Spleen (tissue), 11 donors: ENCODE results near the gene TRABD. TPM values are rescaled to one million over a fixed set of nuclear protein-coding genes. Genes with fewer than 3 reads are reported as not detected.

Experiments used
- DNase-seq: peaks from one replicate; pipeline ENCODE4 v3.0.0-alpha.2; 2020
- H3K27ac ChIP-seq, 8 donors: fragments of 200-600 bp; sonication (generic) in 7 of 8; 1 replicate in 4 of 8; 2 replicates in 4 of 8; pipeline versions ENCODE4 v1.5.0 to v1.8.0; 2016 to 2021; ENCODE audit warnings: inconsistent platforms in 4 of 8, mild to moderate bottlenecking in 4 of 8, moderate library complexity in 1 of 8
- H3K27me3 ChIP-seq, 7 donors: fragments of 200-600 bp; sonication (generic) in 6 of 7; replicated peaks in 1 of 7; 1 replicate in 4 of 7; 2 replicates in 3 of 7; pipeline versions ENCODE4 v1.5.0 to v1.8.0; 2016 to 2021; ENCODE audit warnings: inconsistent platforms in 3 of 7, mild to moderate bottlenecking in 1 of 7
- H3K36me3 ChIP-seq, 6 donors: fragments of 200-600 bp; sonication (generic) in 5 of 6; 1 replicate in 4 of 6; 2 replicates in 2 of 6; pipeline versions ENCODE4 v1.5.0 to v1.8.0; 2016 to 2021; ENCODE audit warnings: inconsistent platforms in 2 of 6
- H3K4me1 ChIP-seq, 6 donors: fragments of 200-600 bp; sonication (generic) in 5 of 6; 1 replicate in 3 of 6; 2 replicates in 3 of 6; pipeline versions ENCODE4 v1.5.0 to v1.8.0; 2016 to 2021; ENCODE audit warnings: inconsistent platforms in 3 of 6
- H3K4me3 ChIP-seq, 8 donors: fragments of 200-600 bp; sonication (generic) in 7 of 8; 1 replicate in 4 of 8; 2 replicates in 4 of 8; pipeline versions ENCODE4 v1.5.0 to v1.8.0; 2016 to 2021; ENCODE audit warnings: inconsistent platforms in 4 of 8, mild to moderate bottlenecking in 4 of 8, moderate library complexity in 2 of 8
- H3K9me3 ChIP-seq, 8 donors: fragments of 200-600 bp; sonication (generic) in 7 of 8; 1 replicate in 4 of 8; 2 replicates in 4 of 8; pipeline versions ENCODE4 v1.5.0 to v1.8.0; 2016 to 2021; ENCODE audit warnings: inconsistent platforms in 4 of 8
- POLR2A ChIP-seq, 3 donors: fragments of 450-650 bp; IDR thresholded peaks; one replicate each; pipeline ENCODE4 v1.5.1; 2017; ENCODE audit warnings: antibody characterized with exemption in 3 of 3, mild to moderate bottlenecking in 1 of 3
- POLR2AphosphoS5 ChIP-seq, 3 donors: sonication (generic); formaldehyde crosslinking; IDR thresholded peaks; one replicate each; pipeline ENCODE4 v1.5.1; 2017; ENCODE audit warnings: antibody characterized with exemption in 3 of 3
- WGBS, 5 donors: extraction: QIAGEN DNeasy Blood & Tissue Kit in 3 of 5; methylation state at CpG; one replicate each; pipeline versions ENCODE4 v1.1.5 to v1.1.7; 2013 to 2018; 5-methylcytosine and 5-hydroxymethylcytosine counted together
- intact Hi-C: fragments of 100-400 bp; cut with DNase I; formaldehyde crosslinking; loops from one replicate; pipeline ENCODE4 v1.15.0; 2023; ENCODE audit warnings: low total_unique reads
- polyA plus RNA-seq, 3 donors: library from polyadenylated mRNA; stranded (reverse); fragments of 200-250 nt; gene quantifications; one replicate each; pipeline ENCODE4 v1.2.1, GENCODE V29; 2013
- total RNA-seq, 7 donors: library from RNA; depleted of rRNA in 3 of 7; stranded (reverse); fragments of >200 nt in 3 of 7; fragmentation: NEBNext Ultra II Directional in 4 of 7; extraction: Animal tissue kit (Norgen Biotek cat#: 25700) in 4 of 7; gene quantifications; one replicate each; pipeline versions ENCODE4 v1.1.0 to v1.2.1, GENCODE V29; 2016 to 2021
- TF ChIP-seq, protein P1 (sequence below), 11 experiments: fragments of 200-600 bp in 7 of 11; fragments of 450-650 bp in 4 of 11; sonication (generic) in 4 of 11; IDR thresholded peaks in 8 of 11; conservative IDR thresholded peaks in 3 of 11; 1 replicate in 7 of 11; 2 replicates in 4 of 11; pipeline versions ENCODE4 v1.4.0 to v1.8.0; 2016 to 2021; ENCODE audit warnings: antibody characterized with exemption in 11 of 11, inconsistent platforms in 4 of 11, mild to moderate bottlenecking in 1 of 11
- donor health status: healthy with polysubstance abuse.
- donor health status: DM: no; HTN: no; CAD: no; lungs with moderate emphysema.
- donor health status: DM: no; HTN: no; CAD: no.
- donor health status: Bipolar disorder and iron deficiency.
- donor health status: healthy.
- donor health status: DM: no; HTN: no; CAD: no.
- donor health status: DM: yes; HTN: yes; CAD: no.

Gene TRABD
- total and polyA plus RNA-seq, 10 donors, result 43.3 to 85.8 (median 60.0) TPM

DNA sequence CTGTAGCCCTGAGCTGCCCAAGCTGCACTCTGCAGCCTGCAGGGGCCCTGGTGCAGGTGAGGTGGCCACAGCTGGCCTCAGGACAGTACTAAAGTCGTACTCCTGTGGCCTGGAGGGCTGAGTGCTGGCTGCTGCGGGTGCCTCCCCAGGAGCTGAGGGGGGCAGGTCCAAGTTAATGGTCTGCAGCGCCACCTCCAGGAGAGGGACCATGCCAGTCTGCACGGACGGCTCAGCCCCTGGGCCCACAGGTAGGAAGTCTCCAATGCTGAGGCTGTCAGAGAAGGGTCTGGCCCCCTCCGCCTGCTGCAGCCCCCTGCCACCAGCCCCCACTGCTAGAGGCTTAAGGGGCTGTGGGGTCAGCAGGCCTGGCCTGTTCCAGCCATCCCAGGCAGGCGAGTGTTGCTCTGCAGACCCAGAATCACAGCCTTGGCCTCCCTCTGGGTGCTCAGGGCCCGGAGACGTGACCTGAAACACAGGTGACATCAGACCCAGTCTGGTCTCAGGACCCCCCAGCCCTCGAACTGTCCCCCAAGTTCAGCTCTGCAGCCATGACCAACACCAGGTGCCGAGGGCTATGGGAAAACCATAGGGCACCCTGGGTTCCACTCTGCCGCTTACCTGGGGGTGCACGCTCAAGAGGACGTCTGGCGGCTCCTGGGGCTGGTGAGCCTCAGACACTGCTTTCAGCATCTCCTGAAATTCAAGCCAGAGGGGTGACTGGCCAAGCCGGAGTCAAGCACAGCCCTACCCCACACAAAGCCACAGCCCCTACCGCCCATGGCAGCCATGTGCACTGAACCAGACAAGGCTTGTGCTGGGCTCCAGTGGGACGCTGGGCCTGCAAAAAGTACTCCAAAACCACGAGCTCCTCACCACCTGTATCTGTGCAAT is 35.9 kb downstream of the TRABD start:
- intact Hi-C loops, result no loop called here
- Histone ChIP-seq H3K36me3 (peaks cover 11 to 100% (median 98%) of the 10 kb centered on the region in 6 donors), H3K27me3 (no peaks in the 10 kb centered on the region), H3K4me3 (no peak overlapping the region), H3K9me3 (no peaks in the 10 kb centered on the region), H3K27ac (no peak overlapping the region), H3K4me1 (no peaks in the 10 kb centered on the region)
- DNase-seq, result no peak
- TF ChIP-seq, protein P1, sequence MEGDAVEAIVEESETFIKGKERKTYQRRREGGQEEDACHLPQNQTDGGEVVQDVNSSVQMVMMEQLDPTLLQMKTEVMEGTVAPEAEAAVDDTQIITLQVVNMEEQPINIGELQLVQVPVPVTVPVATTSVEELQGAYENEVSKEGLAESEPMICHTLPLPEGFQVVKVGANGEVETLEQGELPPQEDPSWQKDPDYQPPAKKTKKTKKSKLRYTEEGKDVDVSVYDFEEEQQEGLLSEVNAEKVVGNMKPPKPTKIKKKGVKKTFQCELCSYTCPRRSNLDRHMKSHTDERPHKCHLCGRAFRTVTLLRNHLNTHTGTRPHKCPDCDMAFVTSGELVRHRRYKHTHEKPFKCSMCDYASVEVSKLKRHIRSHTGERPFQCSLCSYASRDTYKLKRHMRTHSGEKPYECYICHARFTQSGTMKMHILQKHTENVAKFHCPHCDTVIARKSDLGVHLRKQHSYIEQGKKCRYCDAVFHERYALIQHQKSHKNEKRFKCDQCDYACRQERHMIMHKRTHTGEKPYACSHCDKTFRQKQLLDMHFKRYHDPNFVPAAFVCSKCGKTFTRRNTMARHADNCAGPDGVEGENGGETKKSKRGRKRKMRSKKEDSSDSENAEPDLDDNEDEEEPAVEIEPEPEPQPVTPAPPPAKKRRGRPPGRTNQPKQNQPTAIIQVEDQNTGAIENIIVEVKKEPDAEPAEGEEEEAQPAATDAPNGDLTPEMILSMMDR (IDR thresholded peaks at IDR 0.05 in 8 of 11, conservative IDR thresholded peaks at IDR 0.05 in 3 of 11), result peak in 2 of 11 experiments; percentile 8 to 40
- TF ChIP-seq POLR2A (IDR thresholded peaks at IDR 0.05) (no peak), POLR2AphosphoS5 (IDR thresholded peaks at IDR 0.05) (peak in 1 of 3 donors; percentile 20)
- WGBS, 5 donors, result 83 to 95% (median 93%) methylated on average over 11 to 19 of the region's 19 CpGs

DNA sequence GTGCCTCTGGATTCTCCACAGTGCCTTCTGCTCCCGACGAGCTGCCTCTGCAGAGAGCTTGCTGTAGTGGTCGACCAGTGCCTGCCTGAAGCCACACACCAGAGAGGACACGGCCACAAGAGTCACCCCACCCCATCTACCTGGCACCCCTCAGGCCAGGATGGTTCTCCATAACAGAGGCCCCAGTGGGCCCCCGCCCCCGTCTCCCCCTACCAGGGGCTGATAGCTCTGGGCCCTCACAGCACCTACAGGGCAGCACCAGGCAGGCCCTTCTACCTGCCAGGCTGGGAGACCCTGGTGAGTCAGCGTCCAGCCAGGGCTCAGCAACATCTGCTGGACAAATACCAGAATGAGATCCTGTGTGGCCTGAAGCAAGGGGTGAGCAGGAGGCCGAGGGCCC is 36.8 kb downstream of the TRABD start:
- TF ChIP-seq POLR2AphosphoS5 (IDR thresholded peaks at IDR 0.05) (no peak), POLR2A (IDR thresholded peaks at IDR 0.05) (no peak)
- TF ChIP-seq, protein P1 (IDR thresholded peaks at IDR 0.05 in 8 of 11, conservative IDR thresholded peaks at IDR 0.05 in 3 of 11), result no peak
- H3K27ac ChIP-seq, result no peak overlapping the region
- no peaks in the 10 kb centered on the region for H3K4me1 ChIP-seq
- intact Hi-C loops, result no loop called here
- 81 to 100% (median 95%) methylated on average over 5 to 8 of the region's 8 CpGs for WGBS, 5 donors
- H3K27me3 ChIP-seq, result no peaks in the 10 kb centered on the region
- peaks cover 7 to 100% (median 96%) of the 10 kb centered on the region in 6 donors for H3K36me3 ChIP-seq
- H3K9me3 ChIP-seq, result no peaks in the 10 kb centered on the region
- no peak for DNase-seq
- H3K4me3 ChIP-seq, result no peak overlapping the region

DNA sequence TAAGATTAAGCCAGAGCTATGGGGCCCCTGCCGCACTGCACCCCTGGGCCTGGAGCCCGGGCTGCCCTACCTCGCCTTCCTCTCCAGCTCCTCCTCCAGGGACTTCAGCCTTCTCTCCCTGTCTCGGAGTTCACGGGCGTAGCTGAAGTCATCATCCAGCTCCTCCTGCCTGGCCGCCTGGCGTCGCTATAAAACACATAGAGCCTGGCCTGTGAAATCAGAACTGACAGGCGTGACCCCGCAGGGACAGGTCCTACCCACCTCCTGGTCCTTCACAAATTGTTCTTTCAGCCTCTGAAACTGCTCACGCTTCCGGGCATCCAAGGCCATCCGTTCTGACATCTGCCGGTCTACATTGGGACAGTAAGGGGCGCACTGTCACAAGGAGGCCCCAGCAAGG is 38.4 kb downstream of the TRABD start:
- Histone ChIP-seq H3K4me3 (no peak overlapping the region), H3K27ac (no peak overlapping the region), H3K9me3 (no peaks in the 10 kb centered on the region), H3K4me1 (no peaks in the 10 kb centered on the region), H3K36me3 (peaks cover 7 to 100% (median 90%) of the 10 kb centered on the region in 6 donors), H3K27me3 (no peaks in the 10 kb centered on the region)
- no peak for DNase-seq
- intact Hi-C loops, result no loop called here
- TF ChIP-seq POLR2AphosphoS5 (IDR thresholded peaks at IDR 0.05) (peak in 1 of 3 donors; percentile 23), POLR2A (IDR thresholded peaks at IDR 0.05) (no peak)
- 86 to 99% (median 91%) methylated on average over 16 of the region's 16 CpGs for WGBS, 5 donors

DNA sequence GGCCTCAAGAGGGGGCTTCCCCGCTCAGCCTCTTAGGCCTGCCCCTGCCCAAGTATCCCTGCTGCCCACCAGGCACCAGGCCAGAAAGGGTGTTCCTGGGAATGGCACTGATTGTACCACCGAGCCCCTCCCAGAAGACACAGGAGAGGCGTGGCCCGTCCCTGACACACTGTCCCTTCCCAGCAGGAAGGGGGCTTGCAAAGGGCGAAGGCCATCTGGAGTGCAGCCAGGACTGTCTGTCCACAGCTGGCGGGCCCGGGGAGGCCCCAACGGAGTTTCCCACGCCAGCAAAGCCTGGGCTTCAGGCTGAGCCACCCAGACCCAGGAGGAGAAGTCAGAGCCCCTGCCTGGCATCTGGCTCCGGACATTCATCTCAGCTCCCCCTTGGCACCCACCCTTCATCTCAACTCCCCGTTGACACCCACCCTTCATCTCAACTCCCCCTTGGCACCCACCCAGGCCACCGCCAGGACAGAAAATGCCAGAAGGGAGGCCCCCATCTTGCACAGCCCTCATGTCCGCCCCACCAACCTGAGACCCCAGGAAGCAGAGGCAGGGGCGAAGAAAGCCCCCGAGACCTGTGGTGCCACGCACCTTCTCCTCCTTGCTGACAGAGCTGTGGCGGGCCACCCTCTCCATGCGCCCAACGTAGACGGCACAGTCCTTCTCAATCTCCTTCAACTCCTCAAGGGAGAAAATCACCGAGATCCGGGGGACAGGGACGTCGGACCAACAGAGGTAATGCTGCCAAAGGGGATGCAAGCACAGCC is 39.7 kb downstream of the TRABD start:
- H3K27me3 ChIP-seq, result no peaks in the 10 kb centered on the region
- no peaks in the 10 kb centered on the region for H3K9me3 ChIP-seq
- H3K36me3 ChIP-seq, result peaks cover 7 to 100% (median 83%) of the 10 kb centered on the region in 6 donors
- no peaks in the 10 kb centered on the region for H3K4me1 ChIP-seq
- H3K4me3 ChIP-seq, result no peak overlapping the region
- 87 to 94% (median 89%) methylated on average over 18 to 24 of the region's 24 CpGs for WGBS, 5 donors
- intact Hi-C loops, result no loop called here
- no peak for TF ChIP-seq POLR2A (IDR thresholded peaks at IDR 0.05)
- TF ChIP-seq POLR2AphosphoS5 (IDR thresholded peaks at IDR 0.05), result peak in 1 of 3 donors; percentile 29
- TF ChIP-seq, protein P1 (IDR thresholded peaks at IDR 0.05 in 8 of 11, conservative IDR thresholded peaks at IDR 0.05 in 3 of 11), result no peak
- DNase-seq, result no peak
- no peak overlapping the region for H3K27ac ChIP-seq
